Measurements from ENCODE around the gene CDKL4. TPM values are rescaled to one million over a fixed set of nuclear protein-coding genes. Genes with fewer than 3 reads are reported as not detected.

Gene CDKL4
- polyA plus RNA-seq, 3 donors = not detected

DNA sequence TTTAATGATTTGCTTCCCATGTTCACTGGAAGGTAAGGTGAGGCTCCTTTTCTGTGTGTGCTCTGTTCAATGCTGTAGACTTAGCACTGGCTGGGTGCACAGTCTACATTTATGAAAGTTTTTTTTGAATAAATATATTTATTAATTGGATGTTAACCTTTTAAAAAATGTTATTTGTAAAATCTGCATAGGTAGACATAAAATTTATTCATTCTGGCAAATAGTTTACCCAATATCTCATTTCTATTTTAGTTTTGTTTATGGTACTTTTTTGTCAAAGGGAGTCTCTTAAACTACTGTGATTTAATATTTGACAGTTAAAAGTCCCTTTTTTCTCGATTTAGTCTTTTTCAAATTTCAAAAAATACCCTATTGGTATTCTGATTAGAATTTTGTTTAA, 19.9 kb downstream of the CDKL4 start:
- H3K9me3 ChIP-seq (replicated peaks in 1 of 2; ENCODE audit: control insufficient read depth in 1 of 2, insufficient read depth in 1 of 2, low read length in 2 of 2) = no peaks in the 10 kb centered on the region
- H3K4me2 ChIP-seq (replicated peaks; ENCODE audit: extremely low read depth, low read length, poor library complexity, severe bottlenecking) = no peak overlapping the region
- no peak overlapping the region for H2AFZ ChIP-seq (ENCODE audit: insufficient read depth, low read depth, low read length, poor library complexity, severe bottlenecking)
- no peak overlapping the region for H3K9ac ChIP-seq (ENCODE audit: insufficient read depth, low read length, poor library complexity, severe bottlenecking)
- H3K36me3 ChIP-seq (replicated peaks in 1 of 2; ENCODE audit: control insufficient read depth in 1 of 2, insufficient read depth in 2 of 2, low read length in 2 of 2) = no peaks in the 10 kb centered on the region
- no peaks in the 10 kb centered on the region for H3K27me3 ChIP-seq (ENCODE audit: control insufficient read depth in 2 of 2, insufficient read depth in 2 of 2, low read length in 2 of 2)
- no peaks in the 10 kb centered on the region for H3K9me3 Mint-ChIP-seq
- H3K36me3 Mint-ChIP-seq = no peaks in the 10 kb centered on the region
- DNase-seq = no peak
- H3K4me1 ChIP-seq (ENCODE audit: control insufficient read depth in 1 of 2, insufficient read depth in 2 of 2, low read length in 2 of 2) = peaks cover 5 to 10% of the 10 kb centered on the region in 2 donors
- H3K79me2 ChIP-seq (ENCODE audit: insufficient read depth, low read length) = no peaks in the 10 kb centered on the region
- peaks cover 11% of the 10 kb centered on the region for H3K4me1 Mint-ChIP-seq
- no peak for TF ChIP-seq CTCF (IDR thresholded peaks at IDR 0.05)
- H3K27me3 Mint-ChIP-seq (ENCODE audit: low read depth in 3 of 3) = peaks cover 0 to 2% (median 0%) of the 10 kb centered on the region in 3 donors
- no peak overlapping the region for H3K27ac Mint-ChIP-seq
- H4K20me1 ChIP-seq (ENCODE audit: insufficient read depth, low read length) = no peaks in the 10 kb centered on the region
- no peak overlapping the region for H3K27ac ChIP-seq (ENCODE audit: low read depth in 1 of 2, low read length in 2 of 2)
- WGBS (ENCODE audit: insufficient coverage) = no CpG with 5 or more reads among the region's 1 CpG
- no peak overlapping the region for H3K4me3 Mint-ChIP-seq
- no peak overlapping the region for H3K4me3 ChIP-seq (replicated peaks in 1 of 3; ENCODE audit: low read depth in 2 of 3, low read length in 3 of 3)
- intact Hi-C loops (cut with micrococcal nuclease) = no loop called here

DNA sequence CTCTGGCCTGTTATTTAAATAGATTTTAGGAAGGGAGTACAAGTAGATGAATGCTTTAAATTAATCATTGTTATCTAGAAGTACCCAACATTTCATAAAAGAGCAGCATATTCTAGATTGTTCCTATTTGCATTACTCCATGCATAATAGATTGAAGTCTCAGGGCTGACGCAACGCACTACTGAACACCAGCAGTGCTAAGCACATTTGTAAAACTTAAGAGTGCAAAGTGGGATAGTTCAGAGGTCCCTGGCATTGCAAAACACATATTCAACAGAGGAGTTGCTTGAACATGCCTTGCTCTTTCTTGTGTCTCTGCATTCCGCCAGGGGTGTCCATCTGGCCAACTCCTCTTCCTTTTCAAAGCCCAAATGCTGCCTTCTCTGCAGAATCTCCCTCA, 22.3 kb downstream of the CDKL4 start:
- Mint-ChIP-seq H3K27me3 (ENCODE audit: low read depth in 3 of 3) (peaks cover 0 to 2% (median 0%) of the 10 kb centered on the region in 3 donors), H3K36me3 (no peaks in the 10 kb centered on the region), H3K9me3 (peaks cover 0 to 1% (median 0%) of the 10 kb centered on the region in 7 donors), H3K4me1 (peaks cover 8% of the 10 kb centered on the region), H3K27ac (no peak overlapping the region), H3K4me3 (no peak overlapping the region)
- Histone ChIP-seq H3K4me2 (replicated peaks; ENCODE audit: extremely low read depth, low read length, poor library complexity, severe bottlenecking) (no peak overlapping the region), H3K27ac (ENCODE audit: low read depth in 1 of 2, low read length in 2 of 2) (no peak overlapping the region), H3K4me3 (replicated peaks in 1 of 3; ENCODE audit: low read depth in 2 of 3, low read length in 3 of 3) (no peak overlapping the region), H3K4me1 (ENCODE audit: control insufficient read depth in 1 of 2, insufficient read depth in 2 of 2, low read length in 2 of 2) (peaks cover 6 to 7% of the 10 kb centered on the region in 2 donors), H4K20me1 (ENCODE audit: insufficient read depth, low read length) (no peaks in the 10 kb centered on the region), H3K27me3 (ENCODE audit: control insufficient read depth in 2 of 2, insufficient read depth in 2 of 2, low read length in 2 of 2) (no peaks in the 10 kb centered on the region), H3K79me2 (ENCODE audit: insufficient read depth, low read length) (no peaks in the 10 kb centered on the region), H3K9ac (ENCODE audit: insufficient read depth, low read length, poor library complexity, severe bottlenecking) (no peak overlapping the region), H2AFZ (ENCODE audit: insufficient read depth, low read depth, low read length, poor library complexity, severe bottlenecking) (no peak overlapping the region), H3K36me3 (replicated peaks in 1 of 2; ENCODE audit: control insufficient read depth in 1 of 2, insufficient read depth in 2 of 2, low read length in 2 of 2) (no peaks in the 10 kb centered on the region), H3K9me3 (replicated peaks in 1 of 2; ENCODE audit: control insufficient read depth in 1 of 2, insufficient read depth in 1 of 2, low read length in 2 of 2) (no peaks in the 10 kb centered on the region)
- TF ChIP-seq CTCF (IDR thresholded peaks at IDR 0.05) = no peak
- WGBS (ENCODE audit: insufficient coverage) = 94% methylated on average over 2 of the region's 3 CpGs
- no peak for DNase-seq
- intact Hi-C loops (cut with micrococcal nuclease) = no loop called here

All from CD14-positive monocyte (primary cell).